ENCODE measurements around the gene ITPA. TPM values are rescaled to one million over a fixed set of nuclear protein-coding genes. Genes with fewer than 3 reads are reported as not detected.
"Not testable (repeated sequence)": the region's sequence is repeated elsewhere in the genome, so short reads cannot be mapped to it uniquely, and the experiment has no call there.

ITPA gene
- total RNA-seq, 1 experiment from 2014 or later, result 77.3 TPM

DNA sequence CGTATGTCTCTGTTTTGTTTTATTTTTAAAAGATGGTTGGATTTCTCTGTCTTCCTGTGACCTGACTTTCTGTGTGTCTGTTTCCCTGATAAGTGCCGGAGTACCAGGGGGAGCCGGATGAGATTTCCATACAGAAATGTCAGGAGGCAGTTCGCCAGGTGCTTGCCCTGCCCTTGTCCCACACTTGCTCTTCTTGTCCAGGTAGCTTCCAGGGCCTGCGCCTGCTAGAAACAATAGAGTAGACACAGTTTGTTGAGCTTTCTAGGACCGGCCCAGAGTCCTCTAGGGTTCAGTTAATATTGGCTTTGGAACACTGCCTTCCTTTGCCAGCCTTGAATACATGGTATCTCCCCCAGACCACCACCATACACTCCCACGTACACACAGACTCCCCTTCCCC lies 3.9 kb downstream of the ITPA start:
- intact Hi-C loops (cut with micrococcal nuclease), result no loop called here
- POLR2A ChIA-PET, result no interaction called here
- Histone ChIP-seq H3K79me2 (ENCODE audit: insufficient read depth, low read length) (peaks cover 56% of the 10 kb centered on the region), H3K4me1 (ENCODE audit: control insufficient read depth in 1 of 2, insufficient read depth in 2 of 2, low read length in 2 of 2) (peaks cover 8 to 14% of the 10 kb centered on the region in 2 experiments; a peak in 3 of 4 replicates), H3K9me3 (ENCODE audit: control insufficient read depth in 1 of 2, insufficient read depth in 1 of 2, low read depth in 1 of 2, low read length in 2 of 2) (no peaks in the 10 kb centered on the region), H3K36me3 (ENCODE audit: control insufficient read depth in 1 of 2, insufficient read depth in 2 of 2, low read length in 2 of 2) (peaks cover 6 to 18% of the 10 kb centered on the region in 2 experiments; a peak in 2 of 4 replicates), H3K4me2 (ENCODE audit: low read length) (no peak overlapping the region), H4K20me1 (ENCODE audit: insufficient read depth) (no peaks in the 10 kb centered on the region), H3K9me2 (ENCODE audit: insufficient read depth) (no peaks in the 10 kb centered on the region), H3K27me3 (ENCODE audit: insufficient read depth, low read length) (no peaks in the 10 kb centered on the region), H3K9ac (ENCODE audit: low read length) (no peak overlapping the region), H3K4me3 (replicated peaks in 1 of 2; ENCODE audit: low read depth in 1 of 2, low read length in 2 of 2) (no peak overlapping the region), H2AFZ (ENCODE audit: low read depth, low read length, poor library complexity, severe bottlenecking) (no peak overlapping the region), H3K27ac (ENCODE audit: low read depth, low read length) (no peak overlapping the region)
- TF ChIP-seq, protein P1, sequence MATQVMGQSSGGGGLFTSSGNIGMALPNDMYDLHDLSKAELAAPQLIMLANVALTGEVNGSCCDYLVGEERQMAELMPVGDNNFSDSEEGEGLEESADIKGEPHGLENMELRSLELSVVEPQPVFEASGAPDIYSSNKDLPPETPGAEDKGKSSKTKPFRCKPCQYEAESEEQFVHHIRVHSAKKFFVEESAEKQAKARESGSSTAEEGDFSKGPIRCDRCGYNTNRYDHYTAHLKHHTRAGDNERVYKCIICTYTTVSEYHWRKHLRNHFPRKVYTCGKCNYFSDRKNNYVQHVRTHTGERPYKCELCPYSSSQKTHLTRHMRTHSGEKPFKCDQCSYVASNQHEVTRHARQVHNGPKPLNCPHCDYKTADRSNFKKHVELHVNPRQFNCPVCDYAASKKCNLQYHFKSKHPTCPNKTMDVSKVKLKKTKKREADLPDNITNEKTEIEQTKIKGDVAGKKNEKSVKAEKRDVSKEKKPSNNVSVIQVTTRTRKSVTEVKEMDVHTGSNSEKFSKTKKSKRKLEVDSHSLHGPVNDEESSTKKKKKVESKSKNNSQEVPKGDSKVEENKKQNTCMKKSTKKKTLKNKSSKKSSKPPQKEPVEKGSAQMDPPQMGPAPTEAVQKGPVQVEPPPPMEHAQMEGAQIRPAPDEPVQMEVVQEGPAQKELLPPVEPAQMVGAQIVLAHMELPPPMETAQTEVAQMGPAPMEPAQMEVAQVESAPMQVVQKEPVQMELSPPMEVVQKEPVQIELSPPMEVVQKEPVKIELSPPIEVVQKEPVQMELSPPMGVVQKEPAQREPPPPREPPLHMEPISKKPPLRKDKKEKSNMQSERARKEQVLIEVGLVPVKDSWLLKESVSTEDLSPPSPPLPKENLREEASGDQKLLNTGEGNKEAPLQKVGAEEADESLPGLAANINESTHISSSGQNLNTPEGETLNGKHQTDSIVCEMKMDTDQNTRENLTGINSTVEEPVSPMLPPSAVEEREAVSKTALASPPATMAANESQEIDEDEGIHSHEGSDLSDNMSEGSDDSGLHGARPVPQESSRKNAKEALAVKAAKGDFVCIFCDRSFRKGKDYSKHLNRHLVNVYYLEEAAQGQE (IDR thresholded peaks at IDR 0.05; ENCODE audit: low read depth), result no peak
- TF ChIP-seq JUND (IDR thresholded peaks at IDR 0.05) (no peak), CBX3 (IDR thresholded peaks at IDR 0.05; ENCODE audit: low read depth) (no peak), ZFX (IDR thresholded peaks at IDR 0.05) (no peak), SRF (IDR thresholded peaks at IDR 0.05; ENCODE audit: low read depth) (no peak), SIN3A (IDR thresholded peaks at IDR 0.05; ENCODE audit: low read depth) (no peak), TCF7L2 (IDR thresholded peaks at IDR 0.05; ENCODE audit: borderline replicate concordance, extremely low read depth, insufficient read depth, insufficient read length) (no peak), ELF1 (IDR thresholded peaks at IDR 0.05; ENCODE audit: borderline replicate concordance, low read depth) (no peak)
- TF ChIP-seq, protein P2, sequence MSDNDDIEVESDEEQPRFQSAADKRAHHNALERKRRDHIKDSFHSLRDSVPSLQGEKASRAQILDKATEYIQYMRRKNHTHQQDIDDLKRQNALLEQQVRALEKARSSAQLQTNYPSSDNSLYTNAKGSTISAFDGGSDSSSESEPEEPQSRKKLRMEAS (IDR thresholded peaks at IDR 0.05), result no peak
- TF ChIP-seq, protein P3, sequence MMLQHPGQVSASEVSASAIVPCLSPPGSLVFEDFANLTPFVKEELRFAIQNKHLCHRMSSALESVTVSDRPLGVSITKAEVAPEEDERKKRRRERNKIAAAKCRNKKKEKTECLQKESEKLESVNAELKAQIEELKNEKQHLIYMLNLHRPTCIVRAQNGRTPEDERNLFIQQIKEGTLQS (IDR thresholded peaks at IDR 0.05), result no peak
- TF ChIP-seq, protein P4, sequence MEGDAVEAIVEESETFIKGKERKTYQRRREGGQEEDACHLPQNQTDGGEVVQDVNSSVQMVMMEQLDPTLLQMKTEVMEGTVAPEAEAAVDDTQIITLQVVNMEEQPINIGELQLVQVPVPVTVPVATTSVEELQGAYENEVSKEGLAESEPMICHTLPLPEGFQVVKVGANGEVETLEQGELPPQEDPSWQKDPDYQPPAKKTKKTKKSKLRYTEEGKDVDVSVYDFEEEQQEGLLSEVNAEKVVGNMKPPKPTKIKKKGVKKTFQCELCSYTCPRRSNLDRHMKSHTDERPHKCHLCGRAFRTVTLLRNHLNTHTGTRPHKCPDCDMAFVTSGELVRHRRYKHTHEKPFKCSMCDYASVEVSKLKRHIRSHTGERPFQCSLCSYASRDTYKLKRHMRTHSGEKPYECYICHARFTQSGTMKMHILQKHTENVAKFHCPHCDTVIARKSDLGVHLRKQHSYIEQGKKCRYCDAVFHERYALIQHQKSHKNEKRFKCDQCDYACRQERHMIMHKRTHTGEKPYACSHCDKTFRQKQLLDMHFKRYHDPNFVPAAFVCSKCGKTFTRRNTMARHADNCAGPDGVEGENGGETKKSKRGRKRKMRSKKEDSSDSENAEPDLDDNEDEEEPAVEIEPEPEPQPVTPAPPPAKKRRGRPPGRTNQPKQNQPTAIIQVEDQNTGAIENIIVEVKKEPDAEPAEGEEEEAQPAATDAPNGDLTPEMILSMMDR (IDR thresholded peaks at IDR 0.05 in 2 of 3, conservative IDR thresholded peaks at IDR 0.05 in 1 of 3; ENCODE audit: borderline replicate concordance in 1 of 3, insufficient read depth in 1 of 3, low read depth in 2 of 3, low read length in 2 of 3), result no peak
- TF ChIP-seq, protein P5, sequence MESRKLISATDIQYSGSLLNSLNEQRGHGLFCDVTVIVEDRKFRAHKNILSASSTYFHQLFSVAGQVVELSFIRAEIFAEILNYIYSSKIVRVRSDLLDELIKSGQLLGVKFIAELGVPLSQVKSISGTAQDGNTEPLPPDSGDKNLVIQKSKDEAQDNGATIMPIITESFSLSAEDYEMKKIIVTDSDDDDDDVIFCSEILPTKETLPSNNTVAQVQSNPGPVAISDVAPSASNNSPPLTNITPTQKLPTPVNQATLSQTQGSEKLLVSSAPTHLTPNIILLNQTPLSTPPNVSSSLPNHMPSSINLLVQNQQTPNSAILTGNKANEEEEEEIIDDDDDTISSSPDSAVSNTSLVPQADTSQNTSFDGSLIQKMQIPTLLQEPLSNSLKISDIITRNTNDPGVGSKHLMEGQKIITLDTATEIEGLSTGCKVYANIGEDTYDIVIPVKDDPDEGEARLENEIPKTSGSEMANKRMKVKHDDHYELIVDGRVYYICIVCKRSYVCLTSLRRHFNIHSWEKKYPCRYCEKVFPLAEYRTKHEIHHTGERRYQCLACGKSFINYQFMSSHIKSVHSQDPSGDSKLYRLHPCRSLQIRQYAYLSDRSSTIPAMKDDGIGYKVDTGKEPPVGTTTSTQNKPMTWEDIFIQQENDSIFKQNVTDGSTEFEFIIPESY (IDR thresholded peaks at IDR 0.05; ENCODE audit: extremely low read depth, insufficient replicate concordance, low read length), result no peak
- no TSS peak for BruUV-seq (replicated peaks)
- CTCF ChIA-PET, result no interaction called here
- RAD21 ChIA-PET (ENCODE audit: low non-redundant PET in 1 of 2, low total read pairs in 2 of 2, uncharacterized antibody in 2 of 2, unreplicated experiment in 2 of 2), result no interaction called here
- ATAC-seq, result no peak
- DNase-seq (ENCODE audit: low read depth, low spot score), result no peak

DNA sequence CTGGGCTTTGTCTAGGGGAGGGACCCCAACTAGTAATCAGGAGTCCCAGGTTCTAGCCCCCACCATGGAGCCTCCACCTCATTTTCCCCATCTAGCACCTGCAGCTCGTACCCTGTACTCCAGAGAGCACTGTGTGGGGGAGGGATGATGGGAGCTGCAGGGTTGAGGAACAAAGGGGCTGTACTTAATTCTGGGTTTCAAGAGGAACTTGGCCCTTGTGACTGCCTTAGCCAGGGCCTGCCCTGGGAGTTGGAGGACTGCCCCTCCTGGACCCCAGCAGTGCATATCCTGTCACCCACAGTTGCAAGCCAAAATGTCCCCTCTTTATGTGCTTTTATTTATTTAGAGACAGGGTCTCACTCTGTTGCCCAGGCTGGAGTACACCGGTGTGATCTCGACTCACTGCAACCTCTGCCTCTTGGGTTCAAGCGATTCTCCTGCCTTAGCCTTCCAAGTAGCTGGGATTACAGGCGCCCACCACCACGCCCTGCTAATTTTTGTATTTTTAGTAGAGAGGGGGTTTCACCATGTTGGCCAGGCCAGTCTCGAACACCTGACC lies 6.1 kb downstream of the ITPA start:
- ATAC-seq; H3K9ac ChIP-seq (ENCODE audit: low read length); H3K4me3 ChIP-seq (replicated peaks in 1 of 2; ENCODE audit: low read depth in 1 of 2, low read length in 2 of 2); H3K9me3 ChIP-seq (ENCODE audit: control insufficient read depth in 1 of 2, insufficient read depth in 1 of 2, low read depth in 1 of 2, low read length in 2 of 2); BruUV-seq (replicated peaks); H2AFZ ChIP-seq (ENCODE audit: low read depth, low read length, poor library complexity, severe bottlenecking); H3K27ac ChIP-seq (ENCODE audit: low read depth, low read length); H4K20me1 ChIP-seq (ENCODE audit: insufficient read depth); H3K9me2 ChIP-seq (ENCODE audit: insufficient read depth); RAD21 ChIA-PET (ENCODE audit: low non-redundant PET in 1 of 2, low total read pairs in 2 of 2, uncharacterized antibody in 2 of 2, unreplicated experiment in 2 of 2); DNase-seq (ENCODE audit: low read depth, low spot score); H3K4me2 ChIP-seq (ENCODE audit: low read length); intact Hi-C loops (cut with micrococcal nuclease); POLR2A ChIA-PET; H3K27me3 ChIP-seq (ENCODE audit: insufficient read depth, low read length): not testable (repeated sequence)
- Histone ChIP-seq H3K79me2 (ENCODE audit: insufficient read depth, low read length) (peaks cover 38% of the 10 kb centered on the region), H3K36me3 (ENCODE audit: control insufficient read depth in 1 of 2, insufficient read depth in 2 of 2, low read length in 2 of 2) (peaks cover 5 to 18% of the 10 kb centered on the region in 2 experiments; a peak in 3 of 4 replicates), H3K4me1 (ENCODE audit: control insufficient read depth in 1 of 2, insufficient read depth in 2 of 2, low read length in 2 of 2) (peaks cover 8 to 12% of the 10 kb centered on the region in 2 experiments; a peak in 3 of 4 replicates)
- CTCF ChIA-PET, result interaction anchor here (1.4 kb wide), 1 partner anchor 61 kb away, joined by 3 read pairs; no protein-coding TSS in a partner anchor

Data from HCT116 (cell line).